A549 (cell line): ENCODE results near the gene PIGO. TPM values are rescaled to one million over a fixed set of nuclear protein-coding genes. Genes with fewer than 3 reads are reported as not detected.

ENCODE experiments used
- ATAC-seq, 2 experiments: fragments of 200-7000 bp in 1 of 2; fragments of >200 bp in 1 of 2; cut with Nextera tagmentation in 1 of 2; cut with Tn5 transposase in 1 of 2; 3 replicates each; pipeline versions ENCODE4 v1.8.0 to v1.9.1; 2018 to 2020; ENCODE audit warnings: mild to moderate bottlenecking in 1 of 2, moderate library complexity in 1 of 2
- CTCF ChIA-PET: fragments of 300-600 bp; sonication (Branson Sonifier 250); formaldehyde crosslinking; extraction: SDS; loops from one replicate; lab custom pipeline; 2021; ENCODE audit warnings: antibody characterized with exemption, inconsistent platforms; lab: Yijun Ruan, JAX
- POLR2A ChIA-PET: fragments of 350-600 bp; formaldehyde crosslinking; extraction: SDS; loops from one replicate; lab custom pipeline; 2021; ENCODE audit warnings: antibody characterized with exemption, inconsistent platforms; lab: Yijun Ruan, JAX
- DNase-seq, 2 experiments: peaks; one replicate each; pipeline versions ENCODE4 v3.0.0 to v3.0.0-alpha.2; 2011 to 2016; ENCODE audit warnings: low read depth in 1 of 2, low spot score in 1 of 2
- FAIRE-seq: peaks from 2 replicates; lab custom pipeline; 2011; peaks lifted over from hg19 to GRCh38; lab: Jason Lieb, UNC
- H3K27ac ChIP-seq, 2 experiments: fragments of >200 bp; sonication (Bioruptor Twin); formaldehyde crosslinking; 3 replicates each; pipeline ENCODE4 v1.5.1; 2016 to 2017
- H3K4me1 ChIP-seq: fragments of >200 bp; sonication (Bioruptor Twin); formaldehyde crosslinking; 3 replicates; pipeline ENCODE4 v1.6.1; 2016
- H3K4me2 ChIP-seq: fragments of >200 bp; sonication (Bioruptor Twin); formaldehyde crosslinking; 3 replicates; pipeline ENCODE4 v1.6.1; 2016
- H3K4me3 ChIP-seq: fragments of >200 bp; sonication (Bioruptor Twin); formaldehyde crosslinking; 3 replicates; pipeline ENCODE4 v1.5.1; 2016
- H3K9me3 ChIP-seq: fragments of >200 bp; sonication (Bioruptor Twin); formaldehyde crosslinking; 3 replicates; pipeline ENCODE4 v1.6.1; 2016
- CBX2 ChIP-seq: fragments of 200-600 bp; sonication (generic); IDR thresholded peaks from 2 replicates; pipeline ENCODE4 v1.6.1; 2016; ENCODE audit warnings: low read depth, mild to moderate bottlenecking, borderline replicate concordance
- CEBPB ChIP-seq, 2 experiments: fragments of >200 bp in 1 of 2; sonication (Bioruptor Twin) in 1 of 2; formaldehyde crosslinking in 1 of 2; IDR thresholded peaks; 2 replicates each; pipeline ENCODE4 v1.6.1; 2012 to 2016
- ELK1 ChIP-seq: fragments of 150-350 bp; IDR thresholded peaks from 2 replicates; pipeline ENCODE4 v1.6.1; 2014; ENCODE audit warnings: low read depth, mild to moderate bottlenecking, low read length
- EP300 ChIP-seq, 2 experiments: fragments of >200 bp; sonication (Bioruptor Twin); formaldehyde crosslinking; IDR thresholded peaks; 2 replicates in 1 of 2; 3 replicates in 1 of 2; pipeline ENCODE4 v1.6.1; 2016 to 2017
- FOSL2 ChIP-seq, 2 experiments: fragments of 450-650 bp in 1 of 2; fragments of >200 bp in 1 of 2; sonication (Bioruptor Twin) in 1 of 2; formaldehyde crosslinking; IDR thresholded peaks; 2 replicates each; pipeline versions ENCODE4 v1.5.0 to v1.6.1; 2016 to 2020; ENCODE audit warnings: mild to moderate bottlenecking in 1 of 2, moderate library complexity in 1 of 2
- FOXS1 ChIP-seq: fragments of 250-450 bp; sonication (Bioruptor Pico); IDR thresholded peaks from 2 replicates; pipeline ENCODE4 v1.5.0; 2020; ENCODE audit warnings: mild to moderate bottlenecking, moderate library complexity
- HOXA7 ChIP-seq: fragments of 250-450 bp; sonication (Bioruptor Pico); IDR thresholded peaks from 2 replicates; pipeline ENCODE4 v1.5.0; 2020; ENCODE audit warnings: mild to moderate bottlenecking, moderate library complexity
- HOXB13 ChIP-seq: fragments of 250-450 bp; sonication (Bioruptor Pico); IDR thresholded peaks from 2 replicates; pipeline ENCODE4 v1.5.0; 2020; ENCODE audit warnings: low read depth, mild to moderate bottlenecking, moderate library complexity
- HOXB5 ChIP-seq: fragments of 250-450 bp; sonication (Bioruptor Pico); IDR thresholded peaks from 2 replicates; pipeline ENCODE4 v1.5.0; 2020; ENCODE audit warnings: mild to moderate bottlenecking, moderate library complexity
- KDM1A ChIP-seq: fragments of 200-600 bp; sonication (generic); IDR thresholded peaks from 2 replicates; pipeline ENCODE4 v1.6.1; 2016; ENCODE audit warnings: low read depth, mild to moderate bottlenecking
- MAFK ChIP-seq: fragments of 450-650 bp; IDR thresholded peaks from 2 replicates; pipeline ENCODE4 v1.6.1; 2014; ENCODE audit not compliant: partially characterized antibody
- MYC ChIP-seq: IDR thresholded peaks from 2 replicates; pipeline ENCODE4 v1.6.1; 2012; ENCODE audit warnings: mild to moderate bottlenecking, inconsistent platforms, low read length, improper control_type of control experiment, borderline replicate concordance
- NFE2L2 ChIP-seq: fragments of 150-350 bp; conservative IDR thresholded peaks from 2 replicates; pipeline ENCODE4 v1.6.1; 2014; ENCODE audit warnings: low read length
- NR3C1 ChIP-seq: fragments of >200 bp; sonication (Bioruptor Twin); formaldehyde crosslinking; IDR thresholded peaks from 3 replicates; pipeline ENCODE4 v1.6.1; 2017
- PHF8 ChIP-seq: fragments of 200-600 bp; sonication (generic); IDR thresholded peaks from 2 replicates; pipeline ENCODE4 v1.6.1; 2016; ENCODE audit warnings: low read depth, mild to moderate bottlenecking, antibody characterized with exemption, moderate library complexity, borderline replicate concordance
- RAD21 ChIP-seq, 2 experiments: fragments of >200 bp in 1 of 2; sonication (Bioruptor Twin) in 1 of 2; formaldehyde crosslinking in 1 of 2; IDR thresholded peaks in 1 of 2; conservative IDR thresholded peaks in 1 of 2; 2 replicates in 1 of 2; 3 replicates in 1 of 2; pipeline ENCODE4 v1.6.1; 2012 to 2018; ENCODE audit warnings: inconsistent platforms in 1 of 2
- RCOR1 ChIP-seq: fragments of 150-350 bp; IDR thresholded peaks from 2 replicates; pipeline ENCODE4 v1.6.1; 2014; ENCODE audit warnings: antibody characterized with exemption, low read length, low read depth
- SREBF2 ChIP-seq: fragments of 450-650 bp; IDR thresholded peaks from 2 replicates; pipeline ENCODE4 v1.6.1; 2014; ENCODE audit warnings: mild to moderate bottlenecking, moderate library complexity
- ZC3H11A ChIP-seq: fragments of 450-650 bp; IDR thresholded peaks from 2 replicates; pipeline ENCODE4 v1.6.1; 2014; ENCODE audit warnings: antibody characterized with exemption, mild to moderate bottlenecking
- ZSCAN20 ChIP-seq: fragments of 250-450 bp; sonication (Bioruptor Pico); IDR thresholded peaks from 2 replicates; pipeline ENCODE4 v1.8.0; 2022; ENCODE audit warnings: mild to moderate bottlenecking, moderate library complexity
- WGBS: methylation state at CpG from one replicate; pipeline ENCODE4 v1.1.6; 2017; ENCODE audit errors: missing lambda C conversion rate; 5-methylcytosine and 5-hydroxymethylcytosine counted together
- polyA plus RNA-seq, 4 experiments: library from polyadenylated mRNA; depleted of rRNA in 3 of 4; stranded (reverse); fragments of >200 nt; fragmentation: RNase III in 1 of 4; extraction: RNeasy Plus Mini Kit Qiagen cat#74134 plus additional on column Dnase treatment in 1 of 4; gene quantifications; 2 replicates in 3 of 4; 3 replicates in 1 of 4; pipeline ENCODE4 v1.2.3, GENCODE V29; 2011 to 2017
- TF ChIP-seq, protein P1 (sequence below): fragments of 450-650 bp; IDR thresholded peaks from 2 replicates; pipeline ENCODE4 v1.6.1; 2014; ENCODE audit warnings: antibody characterized with exemption
- TF ChIP-seq, protein P2 (sequence below): IDR thresholded peaks from 2 replicates; pipeline ENCODE4 v1.6.1; 2012; ENCODE audit warnings: low read depth, borderline replicate concordance

Gene PIGO
- polyA plus RNA-seq, 2 of the 4 experiments (the other 2 are of a cell fraction), result 47.0 to 50.4 TPM

DNA sequence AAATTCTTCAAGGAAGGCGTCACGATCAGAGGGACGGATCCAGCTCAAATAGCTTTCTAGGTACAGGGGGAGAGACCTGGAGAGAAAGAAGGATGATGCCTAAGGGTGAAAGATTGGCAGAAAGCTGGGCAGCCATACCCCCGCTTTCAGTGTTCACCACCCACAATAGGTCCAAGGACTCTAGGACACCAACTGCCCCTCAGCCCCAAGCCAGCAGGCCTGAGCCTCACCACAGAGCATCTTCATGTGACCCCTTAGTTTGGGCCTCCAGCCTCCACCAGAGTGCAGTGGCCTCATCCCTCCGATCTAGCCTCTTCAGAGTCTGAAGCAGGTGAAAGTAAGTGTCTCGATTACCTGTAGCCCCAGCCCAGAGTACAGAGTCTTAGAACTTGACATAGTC is 22.2 kb downstream of the PIGO start:
- no peak for FAIRE-seq
- TF ChIP-seq, protein P1, sequence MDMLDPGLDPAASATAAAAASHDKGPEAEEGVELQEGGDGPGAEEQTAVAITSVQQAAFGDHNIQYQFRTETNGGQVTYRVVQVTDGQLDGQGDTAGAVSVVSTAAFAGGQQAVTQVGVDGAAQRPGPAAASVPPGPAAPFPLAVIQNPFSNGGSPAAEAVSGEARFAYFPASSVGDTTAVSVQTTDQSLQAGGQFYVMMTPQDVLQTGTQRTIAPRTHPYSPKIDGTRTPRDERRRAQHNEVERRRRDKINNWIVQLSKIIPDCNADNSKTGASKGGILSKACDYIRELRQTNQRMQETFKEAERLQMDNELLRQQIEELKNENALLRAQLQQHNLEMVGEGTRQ, result no peak
- TF ChIP-seq SREBF2 (no peak), HOXB5 (no peak), EP300 (IDR thresholded peaks at IDR 0.05) (no peak), HOXB13 (CRISPR knock-in tag) (no peak), HOXA7 (CRISPR knock-in tag) (no peak), NFE2L2 (no peak), ZC3H11A (no peak), CBX2 (no peak), NR3C1 (no peak), PHF8 (no peak), FOXS1 (no peak), ZSCAN20 (CRISPR knock-in tag) (no peak), ELK1 (no peak), MYC (no peak), KDM1A (no peak), CEBPB (IDR thresholded peaks at IDR 0.05) (no peak), RAD21 (conservative IDR thresholded peaks at IDR 0.05 in 1 of 2, IDR thresholded peaks at IDR 0.05 in 1 of 2) (no peak), MAFK (no peak)
- TF ChIP-seq, protein P2, sequence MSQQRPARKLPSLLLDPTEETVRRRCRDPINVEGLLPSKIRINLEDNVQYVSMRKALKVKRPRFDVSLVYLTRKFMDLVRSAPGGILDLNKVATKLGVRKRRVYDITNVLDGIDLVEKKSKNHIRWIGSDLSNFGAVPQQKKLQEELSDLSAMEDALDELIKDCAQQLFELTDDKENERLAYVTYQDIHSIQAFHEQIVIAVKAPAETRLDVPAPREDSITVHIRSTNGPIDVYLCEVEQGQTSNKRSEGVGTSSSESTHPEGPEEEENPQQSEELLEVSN, result no peak
- no peak overlapping the region for H3K4me2 ChIP-seq

GRCh38 chr9:35073279-35073612 is 23.1 kb downstream of the PIGO start:
- no peak for TF ChIP-seq RCOR1
- no peak for TF ChIP-seq FOSL2 (IDR thresholded peaks at IDR 0.05)
- TF ChIP-seq FOSL2 (CRISPR knock-in tag; IDR thresholded peaks at IDR 0.05), result no peak
- WGBS, result 96% methylated on average over 2 of the region's 2 CpGs
- peak overlapping the region; percentile 45 for H3K4me2 ChIP-seq
- no peak for FAIRE-seq
- peaks cover 30% of the 10 kb centered on the region for H3K4me1 ChIP-seq
- ATAC-seq, result no peak
- POLR2A ChIA-PET, result no interaction called here
- no peak overlapping the region for H3K4me3 ChIP-seq
- CTCF ChIA-PET, result interaction anchor here (3.8 kb wide), 1 partner anchor 22 kb away, joined by 18 read pairs; no protein-coding TSS in a partner anchor
- no peak for DNase-seq
- peak overlapping the region; percentile 21 to 72 for H3K27ac ChIP-seq
- no peaks in the 10 kb centered on the region for H3K9me3 ChIP-seq

More for the DNA sequence above, 22.2 kb downstream of the PIGO start:
- Histone ChIP-seq H3K4me1 (peaks cover 27% of the 10 kb centered on the region), H3K4me3 (no peak overlapping the region), H3K9me3 (no peaks in the 10 kb centered on the region), H3K27ac (no peak overlapping the region)
- no peak for ATAC-seq
- 96% methylated on average over 6 of the region's 6 CpGs for WGBS
- CTCF ChIA-PET, result interaction anchor here (7.7 kb wide), 1 partner anchor 20 kb away, joined by 99 read pairs; the partner anchor contains the start of gene PIGO
- DNase-seq, result no peak
- POLR2A ChIA-PET, result no interaction called here
